ENCODE data around the gene NOXRED1. TPM values are rescaled to one million over a fixed set of nuclear protein-coding genes. Genes with fewer than 3 reads are reported as not detected.

NOXRED1 gene
- total RNA-seq, 1 donor from 2014 or later = 0.77 TPM

- no peaks in the 10 kb centered on the region for H3K9me3 ChIP-seq
- TF ChIP-seq, protein P1, sequence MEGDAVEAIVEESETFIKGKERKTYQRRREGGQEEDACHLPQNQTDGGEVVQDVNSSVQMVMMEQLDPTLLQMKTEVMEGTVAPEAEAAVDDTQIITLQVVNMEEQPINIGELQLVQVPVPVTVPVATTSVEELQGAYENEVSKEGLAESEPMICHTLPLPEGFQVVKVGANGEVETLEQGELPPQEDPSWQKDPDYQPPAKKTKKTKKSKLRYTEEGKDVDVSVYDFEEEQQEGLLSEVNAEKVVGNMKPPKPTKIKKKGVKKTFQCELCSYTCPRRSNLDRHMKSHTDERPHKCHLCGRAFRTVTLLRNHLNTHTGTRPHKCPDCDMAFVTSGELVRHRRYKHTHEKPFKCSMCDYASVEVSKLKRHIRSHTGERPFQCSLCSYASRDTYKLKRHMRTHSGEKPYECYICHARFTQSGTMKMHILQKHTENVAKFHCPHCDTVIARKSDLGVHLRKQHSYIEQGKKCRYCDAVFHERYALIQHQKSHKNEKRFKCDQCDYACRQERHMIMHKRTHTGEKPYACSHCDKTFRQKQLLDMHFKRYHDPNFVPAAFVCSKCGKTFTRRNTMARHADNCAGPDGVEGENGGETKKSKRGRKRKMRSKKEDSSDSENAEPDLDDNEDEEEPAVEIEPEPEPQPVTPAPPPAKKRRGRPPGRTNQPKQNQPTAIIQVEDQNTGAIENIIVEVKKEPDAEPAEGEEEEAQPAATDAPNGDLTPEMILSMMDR (IDR thresholded peaks at IDR 0.05) = no peak
- H3K27me3 ChIP-seq (ENCODE audit: low read depth) = no peaks in the 10 kb centered on the region
- no peak overlapping the region for H3K27ac ChIP-seq
- intact Hi-C loops (cut with DNase I) = no loop called here
- ATAC-seq = no peak
- no peak overlapping the region for H3K4me3 ChIP-seq
- no peaks in the 10 kb centered on the region for H3K4me1 ChIP-seq
- DNase-seq = no peak
- H3K36me3 ChIP-seq = peaks cover 17% of the 10 kb centered on the region
Measured at GRCh38 chr14:77353469-77354141, 69.7 kb downstream of the NOXRED1 start.

DNA sequence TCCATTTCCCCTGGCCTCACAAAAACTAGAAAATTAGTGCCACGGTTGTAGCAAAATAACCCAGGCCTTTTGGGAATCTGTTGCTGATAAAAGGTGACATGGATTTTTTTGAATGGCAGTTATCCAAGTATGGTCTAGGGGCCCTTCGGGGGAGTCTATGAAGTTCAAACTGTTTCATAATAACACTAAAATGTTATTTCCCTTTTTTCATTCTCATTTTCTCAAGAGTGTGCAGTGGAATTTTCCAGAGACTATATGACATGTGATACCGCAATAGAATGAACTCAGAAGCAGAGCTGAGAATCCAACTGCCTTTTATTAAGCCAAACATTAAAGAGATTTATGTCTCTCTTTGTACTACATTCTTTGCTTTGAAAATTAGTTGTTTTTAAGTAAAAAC is 75.6 kb downstream of the NOXRED1 start:
- Histone ChIP-seq H3K4me1 (no peaks in the 10 kb centered on the region), H3K4me3 (no peak overlapping the region), H3K36me3 (peaks cover 26% of the 10 kb centered on the region), H3K27ac (no peak overlapping the region), H3K27me3 (ENCODE audit: low read depth) (no peaks in the 10 kb centered on the region), H3K9me3 (no peaks in the 10 kb centered on the region)
- intact Hi-C loops (cut with DNase I) = no loop called here
- ATAC-seq (peak in 1 of 2 donors; percentile 30), DNase-seq (no peak)
- TF ChIP-seq, protein P1 (IDR thresholded peaks at IDR 0.05) = no peak

GRCh38 chr14:77346495-77346894 is 76.8 kb downstream of the NOXRED1 start:
- no peak overlapping the region for H3K4me3 ChIP-seq
- peaks cover 38% of the 10 kb centered on the region for H3K36me3 ChIP-seq
- H3K9me3 ChIP-seq = no peaks in the 10 kb centered on the region
- ATAC-seq = no peak
- DNase-seq = no peak
- intact Hi-C loops (cut with DNase I) = no loop called here
- H3K27ac ChIP-seq = no peak overlapping the region
- H3K27me3 ChIP-seq (ENCODE audit: low read depth) = no peaks in the 10 kb centered on the region
- H3K4me1 ChIP-seq = no peaks in the 10 kb centered on the region
- TF ChIP-seq, protein P1 (IDR thresholded peaks at IDR 0.05) = no peak

DNA sequence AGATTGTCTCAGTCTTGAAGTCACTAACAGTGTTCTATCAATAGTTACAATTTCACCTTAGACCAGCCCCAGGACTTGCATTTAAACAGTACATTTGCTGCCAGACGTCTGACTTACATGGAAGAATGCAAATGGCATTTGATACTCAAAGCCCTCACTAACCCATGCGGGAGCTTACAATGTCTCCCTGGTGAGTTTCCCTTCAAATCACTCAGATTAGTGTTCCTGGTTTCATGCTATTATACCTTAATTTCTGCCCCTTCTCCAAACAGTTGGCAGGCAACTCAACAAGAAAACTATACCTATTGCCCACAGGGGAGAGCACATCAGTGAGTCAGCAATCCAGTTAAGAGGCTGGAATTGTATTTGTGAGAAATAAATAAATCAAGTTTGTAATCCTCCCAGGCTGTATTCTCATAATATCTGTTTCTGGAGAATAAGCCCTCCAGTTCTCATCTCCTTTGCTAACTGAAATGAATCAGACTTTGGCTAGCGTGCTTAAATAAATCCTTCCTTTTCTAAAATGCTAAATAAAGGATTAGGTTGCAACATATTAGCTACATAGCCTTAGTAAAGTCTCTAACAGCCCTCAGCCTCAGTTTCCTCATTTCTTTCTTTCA is 78.8 kb downstream of the NOXRED1 start:
- Histone ChIP-seq H3K9me3 (no peaks in the 10 kb centered on the region), H3K4me1 (no peaks in the 10 kb centered on the region), H3K36me3 (peaks cover 44% of the 10 kb centered on the region), H3K27ac (no peak overlapping the region), H3K27me3 (ENCODE audit: low read depth) (no peaks in the 10 kb centered on the region), H3K4me3 (no peak overlapping the region)
- DNase-seq = no peak
- no peak for ATAC-seq
- intact Hi-C loops (cut with DNase I) = no loop called here
- TF ChIP-seq, protein P1 (IDR thresholded peaks at IDR 0.05) = no peak

Other genes with a start within 250 kb of the NOXRED1 start
- 0.27 TPM for gene TMEM63C, start 241.7 kb downstream of the NOXRED1 start, total RNA-seq
- gene NGB, start 152.3 kb downstream of the NOXRED1 start, total RNA-seq = not detected
- 23.5 TPM for gene POMT2, start 102.6 kb downstream of the NOXRED1 start, total RNA-seq
- gene GSTZ1, start 102.5 kb downstream of the NOXRED1 start, total RNA-seq = 12.5 TPM
- 12.1 TPM for gene TMED8, start 46.4 kb downstream of the NOXRED1 start, total RNA-seq
- 2.8 TPM for gene SAMD15, start 46.1 kb downstream of the NOXRED1 start, total RNA-seq
- 18.4 TPM for gene VIPAS39, start 34.1 kb upstream of the NOXRED1 start, total RNA-seq
- 122 TPM for gene AHSA1, start 34.6 kb upstream of the NOXRED1 start, total RNA-seq
- gene ISM2, start 75.3 kb upstream of the NOXRED1 start, total RNA-seq = not detected
- gene SPTLC2, start 193.1 kb upstream of the NOXRED1 start, total RNA-seq = 46.1 TPM

All from lower lobe of right lung (tissue), 2 donors.